Astrocyte of the spinal cord (primary cell): ENCODE data around the gene YBX3.

ENCODE experiments used
- DNase-seq: peaks from one replicate; pipeline ENCODE4 v3.0.0; 2011; ENCODE audit warnings: low read depth, low spot score
- H3K4me3 ChIP-seq: 2 replicates; pipeline ENCODE4 v1.5.1; 2011; ENCODE audit warnings: low read depth, mild to moderate bottlenecking, low read length, moderate library complexity
- in situ Hi-C: cut with HindIII; loops from 2 replicates; pipeline ENCODE4 v1.10.0; 2017; ENCODE audit warnings: low sequenced_read_pairs
- TF ChIP-seq, protein P1 (sequence below): IDR thresholded peaks from 2 replicates; pipeline ENCODE4 v1.5.1; 2012; ENCODE audit warnings: low read depth, mild to moderate bottlenecking, low read length, inconsistent platforms

YBX3 gene

DNA sequence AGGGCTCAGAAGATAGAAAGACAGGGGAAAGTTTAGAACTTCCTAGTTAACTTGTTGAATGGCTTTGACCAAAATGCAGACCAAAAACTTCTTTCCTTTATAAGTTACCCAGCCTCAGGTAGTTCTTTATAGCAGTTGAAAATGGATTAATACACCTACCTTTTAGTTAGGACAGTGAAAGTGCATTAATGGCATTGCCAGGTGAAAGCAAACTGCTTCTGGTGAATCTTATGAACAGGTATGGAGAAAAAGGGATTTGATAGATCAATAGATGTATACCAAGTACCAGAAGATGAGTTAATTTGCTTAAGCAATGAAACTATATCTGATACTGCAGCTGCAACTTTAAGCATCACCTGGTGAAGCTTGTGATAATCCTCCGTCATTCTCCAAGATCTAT, 35.1 kb downstream of the YBX3 start:
- H3K4me3 ChIP-seq = no peak overlapping the region
- DNase-seq = no peak
- in situ Hi-C loops = no loop called here
- TF ChIP-seq, protein P1, sequence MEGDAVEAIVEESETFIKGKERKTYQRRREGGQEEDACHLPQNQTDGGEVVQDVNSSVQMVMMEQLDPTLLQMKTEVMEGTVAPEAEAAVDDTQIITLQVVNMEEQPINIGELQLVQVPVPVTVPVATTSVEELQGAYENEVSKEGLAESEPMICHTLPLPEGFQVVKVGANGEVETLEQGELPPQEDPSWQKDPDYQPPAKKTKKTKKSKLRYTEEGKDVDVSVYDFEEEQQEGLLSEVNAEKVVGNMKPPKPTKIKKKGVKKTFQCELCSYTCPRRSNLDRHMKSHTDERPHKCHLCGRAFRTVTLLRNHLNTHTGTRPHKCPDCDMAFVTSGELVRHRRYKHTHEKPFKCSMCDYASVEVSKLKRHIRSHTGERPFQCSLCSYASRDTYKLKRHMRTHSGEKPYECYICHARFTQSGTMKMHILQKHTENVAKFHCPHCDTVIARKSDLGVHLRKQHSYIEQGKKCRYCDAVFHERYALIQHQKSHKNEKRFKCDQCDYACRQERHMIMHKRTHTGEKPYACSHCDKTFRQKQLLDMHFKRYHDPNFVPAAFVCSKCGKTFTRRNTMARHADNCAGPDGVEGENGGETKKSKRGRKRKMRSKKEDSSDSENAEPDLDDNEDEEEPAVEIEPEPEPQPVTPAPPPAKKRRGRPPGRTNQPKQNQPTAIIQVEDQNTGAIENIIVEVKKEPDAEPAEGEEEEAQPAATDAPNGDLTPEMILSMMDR = no peak

- DNase-seq = peak; percentile 29
- TF ChIP-seq, protein P1 = peak; percentile 96
- H3K4me3 ChIP-seq = peak within 1 kb of the TSS; percentile 62
- in situ Hi-C loops = no loop called here
Measured at GRCh38 chr12:10673659-10674384, 49.3 kb downstream of the YBX3 start, which contains the start of gene STYK1. TSS of gene STYK1 (minus strand) at chr12:10674052. CDS start at chr12:10634618, 39,434 bp downstream.

DNA sequence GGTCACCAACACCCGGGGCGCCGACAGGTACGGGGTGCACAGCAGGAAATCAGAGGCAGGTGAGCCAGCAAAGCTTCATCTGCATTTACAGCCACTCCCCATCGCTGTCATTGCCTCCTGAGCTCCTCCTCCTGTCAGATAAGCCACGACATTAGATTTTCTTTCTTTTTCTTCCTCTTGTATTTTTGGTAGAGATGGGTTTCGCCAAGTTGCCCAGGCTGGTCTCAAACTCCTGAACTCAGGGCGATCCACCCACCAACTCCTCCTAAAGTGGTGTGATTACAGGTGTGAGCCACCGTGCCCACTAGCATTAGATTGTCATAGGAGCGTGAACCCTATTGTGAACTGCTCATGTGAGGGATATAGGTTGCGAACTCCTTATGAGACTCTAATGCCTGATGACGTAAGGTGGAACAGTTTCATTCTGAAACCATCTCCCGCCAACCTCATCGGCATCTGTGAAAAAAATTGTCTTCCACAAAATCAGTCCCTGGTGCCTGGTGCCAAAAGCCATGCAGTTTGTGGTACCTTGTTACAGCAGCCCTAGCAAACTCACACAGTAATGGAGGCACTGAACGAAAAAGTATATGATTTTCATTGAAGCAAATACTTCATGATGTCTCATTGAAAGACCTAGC, 50.8 kb downstream of the YBX3 start:
- DNase-seq = no peak
- in situ Hi-C loops = no loop called here
- TF ChIP-seq, protein P1 = no peak
- H3K4me3 ChIP-seq = no peak overlapping the region

- H3K4me3 ChIP-seq = no peak overlapping the region
- TF ChIP-seq, protein P1 = no peak
- in situ Hi-C loops = no loop called here
- no peak for DNase-seq
Measured at GRCh38 chr12:10669533-10669932, 53.6 kb downstream of the YBX3 start.

- in situ Hi-C loops = no loop called here
- no peak overlapping the region for H3K4me3 ChIP-seq
- no peak for DNase-seq
- TF ChIP-seq, protein P1 = no peak
Measured at GRCh38 chr12:10668526-10668925, 54.6 kb downstream of the YBX3 start.

DNA sequence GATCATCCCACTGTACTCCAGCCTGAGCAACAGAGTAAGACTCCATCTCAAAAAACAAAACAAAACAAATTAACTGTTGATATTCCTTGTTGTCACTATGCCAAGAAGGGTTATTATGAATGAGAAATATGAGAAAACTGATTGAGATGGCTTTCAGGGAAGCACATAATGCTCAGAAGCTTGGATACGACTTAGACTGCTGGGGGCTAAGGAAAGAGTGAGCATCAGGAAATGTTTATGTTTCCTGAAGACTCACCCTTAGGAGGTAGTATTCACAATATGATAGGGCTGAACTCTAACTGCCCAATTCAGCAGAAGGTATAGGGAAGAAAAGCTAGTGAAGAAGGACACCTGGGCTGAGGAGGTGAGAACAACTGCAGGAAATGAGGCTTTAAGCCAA, 55.5 kb downstream of the YBX3 start:
- no peak for DNase-seq
- H3K4me3 ChIP-seq = no peak overlapping the region
- in situ Hi-C loops = no loop called here
- TF ChIP-seq, protein P1 = no peak
